GM18867 (cell line): ENCODE results near the gene NLN.
"Not testable (repeated sequence)": the region's sequence is repeated elsewhere in the genome, so short reads cannot be mapped to it uniquely, and the experiment has no call there.

Source experiments
- ATAC-seq: cut with Tn5 transposase; IDR thresholded peaks from one replicate; pipeline ENCODE4 v1.9.1; 2021; ENCODE audit warnings: mild to moderate bottlenecking, moderate library complexity; ENCODE audit not compliant: unreplicated experiment

Gene NLN

GRCh38 chr5:65805089-65805488 is 83.1 kb downstream of the NLN start:
- no peak for ATAC-seq

- not testable (repeated sequence) for ATAC-seq
These were observed 85.5 kb downstream of the NLN start for GRCh38 chr5:65807494-65807893.

GRCh38 chr5:65808251-65808741 is 86.3 kb downstream of the NLN start:
- no peak for ATAC-seq

GRCh38 chr5:65808818-65809217 is 86.8 kb downstream of the NLN start:
- ATAC-seq: no peak

- ATAC-seq: no peak
These were observed 88.0 kb downstream of the NLN start for GRCh38 chr5:65809817-65810531.

- no peak for ATAC-seq
These were observed 89.0 kb downstream of the NLN start for GRCh38 chr5:65811004-65811403.

GRCh38 chr5:65811885-65812284 is 89.9 kb downstream of the NLN start:
- ATAC-seq: no peak

- no peak for ATAC-seq
These were observed 90.6 kb downstream of the NLN start for GRCh38 chr5:65812648-65813047.

GRCh38 chr5:65813174-65813573 is 91.2 kb downstream of the NLN start:
- ATAC-seq: no peak

GRCh38 chr5:65815161-65815560 is 93.2 kb downstream of the NLN start:
- ATAC-seq: no peak

- no peak for ATAC-seq
These were observed 94.7 kb downstream of the NLN start for GRCh38 chr5:65816729-65817128.

- no peak for ATAC-seq
These were observed 95.9 kb downstream of the NLN start for GRCh38 chr5:65817931-65818330.

- ATAC-seq: no peak
These were observed 96.6 kb downstream of the NLN start for GRCh38 chr5:65818592-65818991.

- ATAC-seq: no peak
These were observed 97.4 kb downstream of the NLN start for GRCh38 chr5:65819215-65819904.

- no peak for ATAC-seq
These were observed 97.9 kb downstream of the NLN start for GRCh38 chr5:65819905-65820240.

- no peak for ATAC-seq
These were observed 98.4 kb downstream of the NLN start for GRCh38 chr5:65820373-65820772.

- peak; percentile 67 for ATAC-seq
These were observed 100.0 kb downstream of the NLN start for GRCh38 chr5:65821966-65822365.

- ATAC-seq: no peak
These were observed 100.7 kb downstream of the NLN start for GRCh38 chr5:65822710-65823109.

- no peak for ATAC-seq
These were observed 101.2 kb downstream of the NLN start for GRCh38 chr5:65823204-65823603.

GRCh38 chr5:65823845-65824445 is 101.9 kb downstream of the NLN start:
- no peak for ATAC-seq

- ATAC-seq: no peak
These were observed 103.7 kb downstream of the NLN start for GRCh38 chr5:65825408-65826328.
